K562 (cell line): Measurements from ENCODE around the gene CLSTN1. TPM values are rescaled to one million over a fixed set of nuclear protein-coding genes. Genes with fewer than 3 reads are reported as not detected.
A peak's percentile ranks its signal among the peaks of the same experiment; 100 is the strongest.

Experiments used
- ATAC-seq: fragments of 200-7000 bp; cut with Tn5 transposase; 3 replicates; pipeline ENCODE4 v1.9.1; 2020; ENCODE audit warnings: moderate library complexity
- BruUV-seq: library from RNA; stranded (reverse); fragments of 400-500 nt; replicated peaks from 2 replicates; lab custom pipeline; 2021; lab: Mats Ljungman, UMichigan
- CTCF ChIA-PET: fragments of 300-600 bp; formaldehyde crosslinking; extraction: SDS; loops from one replicate; lab custom pipeline; 2021; ENCODE audit warnings: low intra/inter-chr PET ratio; lab: Yijun Ruan, JAX
- POLR2A ChIA-PET: fragments of 300-600, 350-650 bp; sonication (Branson Sonifier 250); formaldehyde crosslinking; extraction: SDS; loops from one replicate; lab custom pipeline; 2021; ENCODE audit warnings: antibody characterized with exemption, inconsistent platforms; lab: Yijun Ruan, JAX
- DNase-seq, 4 experiments: peaks; one replicate each; pipeline versions ENCODE4 v3.0.0 to v3.0.0-alpha.2; 2011 to 2018; ENCODE audit warnings: low spot score in 3 of 4, mixed read lengths in 3 of 4; ENCODE audit errors: extremely low read depth in 1 of 4
- FAIRE-seq: peaks from 2 replicates; lab custom pipeline; 2011; peaks lifted over from hg19 to GRCh38; lab: Jason Lieb, UNC
- H2AFZ ChIP-seq: 2 replicates; pipeline ENCODE4 v1.6.0; 2011; ENCODE audit warnings: low read depth, low read length, control low read depth, inconsistent platforms
- H3K27ac ChIP-seq: fragments of 200-600 bp; 3 replicates; pipeline ENCODE4 v1.8.0; 2011; ENCODE audit warnings: low read depth, mild to moderate bottlenecking, control low read depth, inconsistent platforms, low read length, moderate library complexity, mixed read lengths; ENCODE audit errors: extremely low read depth
- H3K27me3 ChIP-seq, 2 experiments: fragments of 300-600 bp in 1 of 2; 2 replicates in 1 of 2; 3 replicates in 1 of 2; pipeline versions ENCODE4 v1.6.0 to v1.8.0; 2011; ENCODE audit warnings: inconsistent platforms in 2 of 2, low read length in 2 of 2, mild to moderate bottlenecking in 1 of 2, mixed read lengths in 1 of 2, moderate library complexity in 1 of 2; ENCODE audit not compliant: control insufficient read depth in 2 of 2, insufficient read depth in 2 of 2
- H3K36me3 ChIP-seq: fragments of 300-600 bp; 3 replicates; pipeline ENCODE4 v1.8.0; 2011; ENCODE audit warnings: mild to moderate bottlenecking, low read length, inconsistent platforms; ENCODE audit not compliant: control insufficient read depth, insufficient read depth
- H3K4me1 ChIP-seq, 2 experiments: fragments of 200-600 bp in 1 of 2; replicated peaks in 1 of 2; 2 replicates in 1 of 2; 3 replicates in 1 of 2; pipeline versions ENCODE4 v1.5.1 to v1.8.0; 2011; ENCODE audit warnings: inconsistent platforms in 2 of 2, low read length in 2 of 2, mild to moderate bottlenecking in 1 of 2, mixed read lengths in 1 of 2, moderate library complexity in 1 of 2; ENCODE audit not compliant: control insufficient read depth in 2 of 2, insufficient read depth in 2 of 2
- H3K4me2 ChIP-seq: 2 replicates; pipeline ENCODE4 v1.6.1; 2011; ENCODE audit warnings: low read length, control low read depth, inconsistent platforms, mixed read lengths; ENCODE audit not compliant: insufficient read depth
- H3K4me3 ChIP-seq: fragments of 200-600 bp; sonication (generic), shearing (Covaris generic); 2 replicates; pipeline ENCODE4 v1.5.1; 2016; ENCODE audit warnings: control low read depth, inconsistent platforms
- H3K79me2 ChIP-seq: fragments of 200-600 bp; 3 replicates; pipeline ENCODE4 v1.8.0; 2011; ENCODE audit warnings: low read length, inconsistent platforms; ENCODE audit not compliant: control insufficient read depth, insufficient read depth
- H3K9ac ChIP-seq, 2 experiments: 2 replicates each; pipeline versions ENCODE4 v1.6.0 to v1.6.1; 2011; ENCODE audit warnings: low read depth in 2 of 2, low read length in 2 of 2, control low read depth in 1 of 2, inconsistent platforms in 1 of 2, mild to moderate bottlenecking in 1 of 2, mixed read lengths in 1 of 2; ENCODE audit not compliant: insufficient read depth in 1 of 2
- H3K9me1 ChIP-seq: one replicate; pipeline ENCODE4 v1.6.0; 2011; ENCODE audit warnings: inconsistent platforms, mild to moderate bottlenecking, low read length, moderate library complexity; ENCODE audit not compliant: control insufficient read depth, insufficient read depth
- H3K9me3 ChIP-seq: replicated peaks from 2 replicates; pipeline ENCODE4 v1.5.1; 2011; ENCODE audit warnings: low read depth, low read length, inconsistent platforms; ENCODE audit not compliant: control insufficient read depth, insufficient read depth
- H4K20me1 ChIP-seq: replicated peaks from 2 replicates; pipeline ENCODE4 v1.6.1; 2011; ENCODE audit warnings: low read length, inconsistent platforms, mixed read lengths; ENCODE audit not compliant: control insufficient read depth, insufficient read depth
- CC2D1A ChIP-seq: fragments of 450-650 bp; IDR thresholded peaks from 2 replicates; pipeline ENCODE4 v1.6.1; 2017; ENCODE audit warnings: mild to moderate bottlenecking
- LEF1 ChIP-seq: fragments of 450-650 bp; IDR thresholded peaks from 2 replicates; pipeline ENCODE4 v1.6.1; 2016; ENCODE audit warnings: mild to moderate bottlenecking
- PML ChIP-seq: IDR thresholded peaks from 2 replicates; pipeline ENCODE4 v1.6.1; 2012; ENCODE audit warnings: low read length, inconsistent platforms
- POLR3A ChIP-seq: IDR thresholded peaks from 2 replicates; pipeline ENCODE4 v1.6.1; 2011; ENCODE audit warnings: borderline replicate concordance, mild to moderate bottlenecking, moderate library complexity; ENCODE audit not compliant: insufficient read length, insufficient read depth; ENCODE audit errors: extremely low read depth
- SMARCC2 ChIP-seq: fragments of 450-650 bp; IDR thresholded peaks from 2 replicates; pipeline ENCODE4 v1.6.1; 2017; ENCODE audit warnings: antibody characterized with exemption, moderate library complexity, mild to moderate bottlenecking, low read depth
- SMARCE1 ChIP-seq: fragments of 450-650 bp; IDR thresholded peaks from 2 replicates; pipeline ENCODE4 v1.7.1; 2016; ENCODE audit warnings: mild to moderate bottlenecking
- STAT5B ChIP-seq: fragments of 250-450 bp; sonication (Bioruptor Pico); IDR thresholded peaks from 2 replicates; pipeline ENCODE4 v1.8.0; 2021; ENCODE audit warnings: mild to moderate bottlenecking, inconsistent platforms
- TFAM ChIP-seq: fragments of 250-450 bp; sonication (Bioruptor Pico); conservative IDR thresholded peaks from 2 replicates; pipeline ENCODE4 v1.5.0; 2021; ENCODE audit warnings: mild to moderate bottlenecking, moderate library complexity
- ZNF347 ChIP-seq: fragments of 450-650 bp; formaldehyde crosslinking; IDR thresholded peaks from 2 replicates; pipeline ENCODE4 v1.4.0; 2020; ENCODE audit warnings: low read depth, mild to moderate bottlenecking, moderate library complexity
- ZNF57 ChIP-seq: fragments of 450-650 bp; formaldehyde crosslinking; IDR thresholded peaks from 2 replicates; pipeline ENCODE4 v1.4.0; 2020; ENCODE audit warnings: mild to moderate bottlenecking, moderate library complexity
- ZNF699 ChIP-seq: fragments of 250-450 bp; sonication (Bioruptor Pico); IDR thresholded peaks from 2 replicates; pipeline ENCODE4 v1.8.0; 2021; ENCODE audit warnings: mild to moderate bottlenecking, moderate library complexity; ENCODE audit not compliant: insufficient replicate concordance
- WGBS: fragments of 100-300 bp; shearing (Covaris generic); methylation state at CpG from one replicate; pipeline ENCODE4 v1.1.6; 2016; ENCODE audit warnings: low coverage, mixed read lengths; ENCODE audit not compliant: insufficient coverage; ENCODE audit errors: missing lambda C conversion rate; 5-methylcytosine and 5-hydroxymethylcytosine counted together
- in situ Hi-C: fragments of 300-500 bp; cut with MboI; formaldehyde crosslinking; loops from 4 replicates; pipeline ENCODE4 v1.15.0; 2018; ENCODE audit warnings: inconsistent platforms, mixed read lengths
- intact Hi-C: fragments of 100-400 bp; cut with micrococcal nuclease; formaldehyde crosslinking; loops from 2 replicates; pipeline ENCODE4 v1.14.2; 2022
- polyA plus RNA-seq, 8 experiments: library from polyadenylated mRNA; depleted of rRNA in 4 of 8; stranded (reverse) in 5 of 8; unstranded in 3 of 8; fragments of >200 nt; fragmentation: Nextera tagmentation in 2 of 8; fragmentation: Illumina TruSeq in 1 of 8; extraction: Ambion mirVana in 2 of 8; extraction: Trizol in 1 of 8; gene quantifications; 2 replicates each; pipeline versions ENCODE4 v1.2.1 to v1.2.3, GENCODE V29; 2011 to 2014; ENCODE audit warnings: inconsistent platforms in 1 of 8, missing spikeins in 1 of 8
- total RNA-seq, 7 experiments: library from RNA; depleted of rRNA in 6 of 7; stranded (reverse); fragments of >200 nt in 6 of 7; fragmentation: Illumina TruSeq in 2 of 7; extraction: Trizol in 2 of 7; gene quantifications; 2 replicates each; pipeline versions ENCODE4 v1.2.1 to v1.2.3, GENCODE V29; 2011 to 2021; ENCODE audit warnings: low replicate concordance in 1 of 7

Gene CLSTN1
- total and polyA plus RNA-seq, 9 of the 15 experiments (the other 6 are each of a cell fraction or from before 2014, with no cell fraction given), result 1.1 to 32.5 (median 13.3) TPM

- Histone ChIP-seq H3K4me1 (peaks cover 12% of the 10 kb centered on the region in 2 experiments; a peak in 4 of 5 replicates), H3K27me3 (no peaks in the 10 kb centered on the region), H2AFZ (no peak overlapping the region), H3K36me3 (no peaks in the 10 kb centered on the region), H4K20me1 (no peaks in the 10 kb centered on the region), H3K9me1 (no peaks in the 10 kb centered on the region), H3K4me3 (no peak overlapping the region), H3K9me3 (no peaks in the 10 kb centered on the region), H3K27ac (no peak overlapping the region), H3K4me2 (no peak overlapping the region), H3K79me2 (no peaks in the 10 kb centered on the region)
- ChIA-PET POLR2A (interaction anchor here (0.6 to 1.7 kb wide), 2 partner anchors 26 to 79 kb away, joined by 3 read pairs; no protein-coding TSS in a partner anchor), CTCF (no interaction called here)
- FAIRE-seq (no peak), DNase-seq (no peak)
- WGBS, result 31% methylated on average over 8 of the region's 10 CpGs
- no TSS peak for BruUV-seq
- in situ Hi-C loops, result no loop called here
- intact Hi-C loops, result no loop called here
- TF ChIP-seq LEF1, result no peak
- no peak for TF ChIP-seq ZNF699 (CRISPR knock-in tag)
- TF ChIP-seq STAT5B, result no peak
- no peak for TF ChIP-seq PML
- no peak for TF ChIP-seq CC2D1A
- TF ChIP-seq POLR3A, result no peak
- no peak for TF ChIP-seq ZNF57
- TF ChIP-seq SMARCE1, result no peak
- TF ChIP-seq SMARCC2, result no peak
- TF ChIP-seq TFAM (CRISPR knock-in tag), result no peak
- TF ChIP-seq ZNF347, result no peak
- TF ChIP-seq, all 486 proteins: peak for 0
- H3K9ac ChIP-seq, result 0 out of 4 replicates have a peak overlapping the region, but pooled peaks of 1 of the 2 experiments have one; percentile 69
- ATAC-seq, result no peak
Measured at GRCh38 chr1:9778905-9779304, 44.9 kb downstream of the CLSTN1 start.
